ENCODE measurements around the gene ITGA3.

Gene ITGA3

DNA sequence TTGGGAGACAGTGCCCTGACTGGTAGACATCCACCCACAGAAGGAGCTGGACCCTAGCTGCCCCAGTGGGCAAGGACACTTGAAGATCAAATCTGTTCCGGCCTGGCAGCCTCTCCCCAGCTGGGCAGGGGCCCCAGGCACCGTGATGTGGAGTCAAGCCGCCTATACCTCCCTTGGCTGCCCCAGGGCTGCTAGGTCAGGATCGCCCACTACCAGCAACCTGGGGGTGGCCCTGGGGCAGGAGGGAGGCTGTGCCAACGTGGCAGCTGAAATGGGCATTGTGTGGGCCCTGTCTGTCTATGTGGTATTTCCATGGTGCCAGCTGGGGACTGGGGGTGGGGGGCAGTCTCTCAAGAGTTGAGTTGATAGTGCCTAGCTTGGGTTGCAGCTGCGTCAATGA is 40.2 kb downstream of the ITGA3 start:
- no peak for FAIRE-seq

DNA sequence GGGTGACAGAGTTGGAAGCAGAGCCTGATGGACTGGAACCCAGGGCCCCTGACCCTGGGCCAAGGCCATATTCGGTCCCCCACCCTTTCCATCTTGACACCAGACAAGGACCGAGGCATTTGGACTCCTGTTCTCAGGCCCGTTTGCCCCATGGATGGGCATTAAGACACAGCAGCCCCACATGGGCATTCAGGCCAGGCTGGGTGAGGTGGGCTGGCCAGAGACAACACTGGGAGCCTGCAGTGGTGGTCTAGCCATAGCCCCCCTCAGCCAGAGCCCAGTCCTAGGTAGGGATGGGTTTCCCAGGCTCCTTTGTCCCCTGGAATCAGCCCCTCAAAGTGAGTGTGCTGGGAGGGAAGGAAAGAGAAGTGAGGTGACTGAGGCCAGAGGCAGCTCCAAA is 40.8 kb downstream of the ITGA3 start:
- FAIRE-seq, result no peak

DNA sequence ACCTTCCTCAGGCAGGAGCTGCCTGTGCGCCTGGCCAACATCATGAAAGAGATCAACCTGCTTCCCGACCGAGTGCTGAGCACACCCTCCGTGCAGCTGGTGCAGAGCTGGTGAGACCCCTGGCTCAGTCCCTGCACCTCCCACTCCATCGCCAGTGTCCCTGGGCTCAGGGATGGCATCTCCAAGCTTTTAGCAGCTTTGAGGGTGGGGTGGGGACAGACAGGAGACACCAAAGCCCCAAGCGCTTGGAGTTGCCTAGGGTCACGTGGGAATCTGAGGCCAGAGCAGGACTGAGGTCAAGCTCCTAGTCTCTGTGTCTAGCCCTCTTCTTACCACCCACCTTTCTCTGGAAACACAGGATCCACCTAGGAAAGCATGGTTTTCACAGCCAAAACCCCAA is 41.5 kb downstream of the ITGA3 start:
- FAIRE-seq, result no peak

DNA sequence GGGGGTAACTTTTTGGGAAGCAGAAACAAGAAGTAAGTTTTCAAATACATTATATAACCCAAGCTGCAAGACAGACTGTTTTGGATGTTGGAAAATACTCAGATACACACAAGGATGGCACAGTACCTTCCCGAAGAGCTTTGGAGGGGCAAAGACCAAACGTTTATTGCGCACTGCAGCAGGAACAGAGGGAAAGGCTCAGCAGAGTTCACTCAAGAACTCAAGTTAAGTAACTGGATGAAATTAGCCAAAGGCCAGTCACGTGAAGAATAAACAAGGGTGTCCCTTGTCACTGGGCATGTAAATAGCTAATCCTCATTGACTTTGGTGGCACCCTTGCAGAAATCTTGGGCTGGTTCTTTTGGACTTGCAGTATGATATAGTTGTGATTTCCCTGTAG is 42.0 kb downstream of the ITGA3 start:
- no peak for FAIRE-seq

DNA sequence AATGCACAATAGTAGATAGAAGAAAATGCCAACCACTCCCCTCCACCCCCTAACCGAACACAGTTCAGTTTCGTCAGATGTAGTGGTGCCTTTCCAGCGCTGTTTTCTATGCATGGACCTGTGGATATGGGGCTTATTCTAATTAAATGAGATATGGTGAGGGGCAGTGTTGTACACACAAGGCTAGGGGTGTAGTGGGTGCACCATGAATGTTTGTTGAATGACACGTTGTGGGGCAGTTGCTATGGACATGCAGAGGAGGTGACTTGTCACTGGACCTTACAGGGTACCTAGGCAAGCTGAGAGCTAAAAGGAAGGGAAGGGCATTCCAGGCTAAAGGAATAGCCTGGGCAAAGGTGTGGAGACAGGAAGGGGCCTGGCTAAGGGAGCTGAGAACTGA is 42.7 kb downstream of the ITGA3 start:
- FAIRE-seq, result no peak

DNA sequence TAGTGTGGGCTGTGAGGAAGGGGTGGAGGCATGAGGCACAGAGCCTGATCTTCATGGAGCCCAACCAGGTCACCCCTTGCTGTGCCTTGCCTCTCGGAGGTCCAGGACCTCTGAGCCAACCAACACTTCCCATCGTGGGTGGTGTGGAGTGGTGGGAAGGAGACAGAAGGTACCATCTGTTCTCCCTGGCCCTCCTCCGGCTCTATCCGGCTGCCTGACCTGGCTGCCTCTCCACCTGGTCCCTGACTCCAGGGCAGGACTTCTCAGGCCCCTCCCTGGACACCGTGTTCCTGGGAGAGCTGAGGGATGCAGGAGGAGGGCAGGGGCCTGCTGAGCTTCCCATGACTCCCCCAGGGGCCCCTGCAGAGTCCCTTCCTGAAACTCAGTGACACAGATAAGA is 43.1 kb downstream of the ITGA3 start:
- no peak for FAIRE-seq

DNA sequence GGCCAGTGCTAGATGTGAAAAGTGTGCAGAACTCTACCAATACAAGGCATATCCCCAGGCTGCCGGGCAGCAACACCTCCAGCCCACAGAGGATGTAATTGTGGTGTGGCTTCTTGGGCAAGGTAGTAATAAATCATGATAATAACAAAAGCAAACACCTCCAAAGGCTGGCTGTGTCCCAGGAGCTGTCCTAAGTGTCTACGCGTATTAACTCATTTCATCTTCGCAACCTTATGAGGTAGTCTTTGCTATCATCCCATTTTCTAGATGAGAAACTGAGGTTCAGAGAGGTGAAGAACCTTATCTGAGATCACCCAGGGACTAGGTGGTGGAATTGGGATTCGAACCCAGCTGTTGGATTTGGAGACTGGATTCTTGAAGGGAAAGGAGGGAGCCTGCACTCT is 44.6 kb downstream of the ITGA3 start:
- no peak for FAIRE-seq

DNA sequence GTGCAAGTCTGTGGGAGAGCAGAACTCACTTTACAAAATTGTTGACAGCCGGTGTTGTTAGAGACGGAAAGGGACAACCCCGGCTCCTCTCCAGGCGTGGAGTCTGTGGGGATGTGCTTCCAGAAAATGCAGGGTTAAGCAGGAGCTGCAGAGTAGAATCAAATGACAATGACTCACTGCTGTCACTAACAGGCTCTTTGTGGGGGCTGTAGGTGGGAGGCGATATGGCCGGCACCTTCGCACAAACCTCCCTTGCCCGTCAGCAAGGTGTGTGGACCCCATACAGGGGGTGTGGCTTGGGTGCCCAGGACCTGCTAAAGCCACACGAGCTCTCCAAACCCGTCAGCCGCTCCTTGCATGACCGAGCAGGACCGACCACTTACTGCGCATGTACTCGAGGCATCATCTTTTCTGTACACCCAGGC is 45.0 kb downstream of the ITGA3 start:
- FAIRE-seq, result no peak

DNA sequence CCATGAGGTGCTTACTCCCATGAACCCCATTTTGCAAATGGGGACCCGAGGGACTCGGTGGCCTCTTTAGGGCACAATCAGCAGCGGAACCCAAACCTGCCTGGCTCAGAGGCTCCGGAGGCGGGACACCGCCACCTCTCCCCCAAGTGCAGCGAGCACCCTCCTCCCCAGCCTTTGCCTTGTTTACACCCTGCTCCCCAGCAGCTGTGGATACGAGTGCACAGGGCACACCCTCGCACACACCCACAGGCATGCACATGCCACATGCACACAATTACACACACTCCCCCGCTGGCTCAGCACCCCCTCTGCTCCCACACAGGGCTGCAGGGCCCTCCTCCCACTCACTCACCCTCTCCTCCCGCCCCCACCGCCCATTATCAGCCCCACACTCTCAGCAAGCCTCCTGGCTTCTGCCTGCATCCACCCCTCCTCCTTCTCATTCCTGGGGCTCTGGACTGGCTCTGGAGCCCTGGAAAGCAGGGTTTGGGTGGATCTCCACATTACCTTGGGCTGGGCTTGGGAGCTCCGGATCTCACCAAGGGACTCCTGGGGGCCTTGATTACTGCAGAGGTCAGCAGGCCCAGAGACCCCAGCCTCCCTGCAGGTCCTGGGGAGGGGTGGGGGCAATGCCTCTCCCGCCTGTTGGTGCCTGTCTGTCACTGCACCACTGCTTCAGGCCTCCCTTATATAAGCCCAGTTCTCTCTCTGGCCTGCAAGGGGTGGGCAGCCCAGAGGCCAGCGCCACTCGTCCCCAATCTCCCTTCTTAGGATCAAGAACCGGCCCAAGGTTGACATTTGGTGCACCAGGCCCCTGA is 45.6 kb downstream of the ITGA3 start:
- no peak for FAIRE-seq

DNA sequence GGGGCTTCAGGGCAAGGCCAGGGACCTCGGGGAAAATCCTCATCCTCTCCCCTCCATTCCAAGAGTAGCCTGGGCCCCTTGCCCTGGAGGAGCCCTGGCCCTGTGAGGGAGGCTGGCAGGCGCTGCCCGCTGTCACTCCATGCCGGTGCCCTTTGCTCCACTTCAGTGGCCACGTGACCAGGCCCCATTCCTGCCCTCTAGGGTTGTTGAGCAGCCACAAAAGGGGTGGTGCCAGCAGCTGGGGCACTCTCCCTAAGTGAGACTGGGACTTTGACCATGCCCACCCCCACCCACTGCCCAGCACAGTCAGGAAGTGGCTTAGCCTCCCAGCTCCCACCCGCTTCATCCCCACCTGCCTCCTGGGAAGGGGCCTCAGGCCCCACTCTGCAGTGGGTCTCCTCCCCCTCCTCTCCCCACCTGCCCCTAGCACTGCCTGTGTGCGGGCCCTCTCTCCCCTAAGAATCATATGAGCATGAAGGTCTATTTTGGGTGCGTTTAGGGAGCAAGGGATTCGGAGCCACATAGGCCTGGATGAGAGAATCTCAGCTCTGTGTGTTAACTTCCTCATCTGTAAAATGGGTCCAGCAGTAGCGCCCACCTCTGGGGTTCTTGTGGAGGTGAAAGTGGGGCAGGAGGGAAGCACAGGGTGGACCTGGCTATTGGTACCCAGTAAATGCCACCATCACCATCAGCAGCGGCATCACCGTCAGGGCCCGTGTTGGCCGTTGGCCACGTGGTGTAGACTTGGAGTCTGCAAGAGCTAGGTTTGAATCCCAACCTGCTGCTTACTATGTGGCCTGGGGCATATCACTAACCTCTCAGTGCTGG is 46.5 kb downstream of the ITGA3 start:
- no peak for FAIRE-seq

DNA sequence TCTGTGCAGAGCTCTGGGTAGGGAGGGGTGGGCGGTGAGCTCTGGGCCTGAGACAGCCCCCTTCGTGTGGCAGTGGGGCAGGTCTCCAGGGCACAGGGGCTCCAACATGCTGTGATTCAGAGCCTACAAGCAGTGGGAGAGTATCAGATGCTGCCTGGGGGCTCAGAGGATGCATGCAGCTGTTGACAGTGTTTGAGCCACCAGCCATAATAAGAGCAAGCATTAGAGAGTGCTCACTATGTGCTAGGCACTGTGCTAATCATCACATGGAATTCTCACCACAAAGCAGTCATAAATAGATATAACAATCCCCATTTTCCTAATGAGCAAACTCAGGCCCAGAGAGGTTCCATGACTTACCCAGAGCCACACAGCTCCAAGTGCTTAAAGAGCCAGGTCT is 47.3 kb downstream of the ITGA3 start:
- no peak for FAIRE-seq

DNA sequence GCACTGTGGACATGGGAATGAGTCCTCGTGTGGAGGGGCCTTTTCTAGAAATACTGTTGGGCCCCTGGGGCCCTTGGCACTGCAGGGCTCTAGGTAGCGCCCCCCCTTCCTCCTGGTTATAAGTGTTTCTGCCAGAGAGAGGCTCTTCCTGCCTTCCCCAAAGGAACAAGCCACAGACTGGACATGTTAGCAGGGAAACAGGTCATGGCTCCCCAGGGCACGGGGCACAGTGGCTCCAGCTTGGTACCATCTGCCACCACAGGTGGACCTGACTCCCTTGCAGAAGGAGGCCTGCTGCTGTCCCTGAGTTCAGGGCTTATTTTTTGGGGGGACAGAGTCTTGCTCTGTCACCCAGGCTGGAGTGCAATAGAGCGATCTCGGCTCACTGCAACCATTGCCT is 48.0 kb downstream of the ITGA3 start:
- no peak for FAIRE-seq

DNA sequence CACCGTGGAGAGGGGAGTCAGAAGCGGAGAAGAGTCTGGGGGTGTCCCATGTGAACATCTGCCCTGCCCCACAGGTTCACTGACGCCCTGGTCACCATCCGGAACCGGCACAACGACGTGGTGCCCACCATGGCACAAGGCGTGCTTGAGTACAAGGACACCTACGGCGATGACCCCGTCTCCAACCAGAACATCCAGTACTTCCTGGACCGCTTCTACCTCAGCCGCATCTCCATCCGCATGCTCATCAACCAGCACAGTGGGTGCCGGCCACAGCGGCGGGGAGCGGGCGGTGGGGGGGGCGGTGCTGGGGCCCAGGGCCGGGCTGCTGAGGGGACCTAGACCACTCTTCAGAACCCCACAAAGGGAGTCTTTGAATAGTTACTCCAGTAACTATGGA is 49.9 kb downstream of the ITGA3 start:
- FAIRE-seq, result no peak

DNA sequence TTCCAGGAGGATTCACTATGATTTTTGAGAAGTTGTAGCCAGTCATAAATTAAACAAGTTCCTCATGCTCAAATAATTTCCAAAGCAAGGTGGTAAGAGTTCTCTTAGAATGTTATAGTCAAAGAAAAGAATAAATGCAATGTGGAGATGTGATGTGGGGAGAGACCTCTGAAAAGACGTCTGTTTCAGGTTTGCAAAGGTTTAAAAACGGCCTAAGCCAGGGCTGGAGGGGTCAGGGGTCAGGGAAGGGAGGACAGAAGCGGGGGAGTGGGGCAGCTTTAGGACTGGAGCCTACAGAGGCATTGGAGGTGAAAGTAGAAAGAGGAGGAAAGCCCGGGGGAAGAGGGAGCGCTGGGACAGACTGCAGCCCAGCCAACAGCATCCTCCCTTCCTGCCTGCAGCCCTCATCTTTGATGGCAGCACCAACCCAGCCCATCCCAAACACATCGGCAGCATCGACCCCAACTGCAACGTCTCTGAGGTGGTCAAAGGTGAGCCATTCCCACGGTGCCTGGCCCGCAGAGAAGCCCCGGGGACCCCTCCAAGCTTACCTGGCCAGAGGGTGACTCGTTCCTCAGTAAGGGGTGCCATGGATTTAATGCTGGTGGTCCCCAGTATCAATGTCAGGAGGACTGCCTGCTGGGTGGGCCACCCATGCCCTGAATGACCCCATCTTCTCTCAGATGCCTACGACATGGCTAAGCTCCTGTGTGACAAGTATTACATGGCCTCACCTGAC is 50.7 kb downstream of the ITGA3 start:
- no peak for FAIRE-seq

DNA sequence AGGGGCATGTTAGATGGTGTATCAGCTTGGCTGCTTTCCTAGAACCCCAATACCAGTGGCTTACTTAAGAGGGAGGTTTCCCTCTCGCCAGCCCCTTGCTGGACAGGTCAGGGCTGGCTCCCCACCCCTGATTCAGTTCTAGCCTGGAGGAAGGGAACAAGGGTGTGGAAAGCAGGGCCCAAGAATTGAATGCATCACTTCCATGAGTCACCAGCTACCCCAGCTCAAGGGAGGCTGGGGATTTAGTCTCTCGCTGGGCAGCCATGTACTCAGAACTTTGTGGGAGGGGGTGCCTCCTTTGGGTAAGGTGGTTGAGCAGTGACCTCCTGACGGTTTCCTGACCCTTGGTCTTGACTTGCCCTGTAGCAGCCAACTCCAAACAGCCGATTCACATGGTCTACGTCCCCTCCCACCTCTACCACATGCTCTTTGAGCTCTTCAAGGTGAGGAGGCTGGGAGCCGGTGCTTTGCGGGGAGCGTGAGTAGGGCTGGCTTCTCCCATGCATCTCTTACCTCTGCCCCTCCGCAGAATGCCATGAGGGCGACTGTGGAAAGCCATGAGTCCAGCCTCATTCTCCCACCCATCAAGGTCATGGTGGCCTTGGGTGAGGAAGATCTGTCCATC is 52.0 kb downstream of the ITGA3 start:
- FAIRE-seq, result no peak

DNA sequence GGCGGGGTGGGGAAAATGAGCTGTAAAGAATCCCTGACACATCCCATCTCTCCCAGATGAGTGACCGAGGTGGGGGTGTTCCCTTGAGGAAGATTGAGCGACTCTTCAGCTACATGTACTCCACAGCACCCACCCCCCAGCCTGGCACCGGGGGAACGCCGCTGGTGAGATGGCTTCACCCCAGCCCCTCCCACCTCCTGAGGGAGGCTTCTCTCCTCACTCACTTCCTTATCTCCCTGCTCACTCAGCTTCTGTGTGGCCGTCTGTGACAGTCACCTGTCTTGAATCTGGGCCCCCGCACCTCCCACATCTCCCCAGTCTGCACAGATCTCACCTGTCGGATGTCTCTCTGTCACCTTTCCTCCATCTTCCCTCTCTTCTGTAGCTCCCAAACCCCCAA is 52.6 kb downstream of the ITGA3 start:
- no peak for FAIRE-seq

DNA sequence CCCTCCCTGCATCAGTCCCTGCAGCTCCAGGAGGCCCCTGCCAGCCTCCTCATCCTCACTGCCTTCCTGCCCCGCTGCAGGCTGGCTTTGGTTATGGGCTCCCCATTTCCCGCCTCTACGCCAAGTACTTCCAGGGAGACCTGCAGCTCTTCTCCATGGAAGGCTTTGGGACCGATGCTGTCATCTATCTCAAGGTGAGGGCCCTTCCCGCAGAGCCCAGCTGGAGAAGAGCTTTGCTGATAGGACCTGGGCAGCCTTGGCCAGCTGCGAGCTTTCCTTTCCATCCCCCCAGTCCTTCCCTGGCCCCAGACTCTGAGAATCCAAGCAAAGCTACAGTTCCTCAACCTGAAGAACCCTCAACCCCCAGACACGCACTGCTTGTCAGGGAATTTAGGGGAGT is 53.3 kb downstream of the ITGA3 start:
- FAIRE-seq, result no peak

DNA sequence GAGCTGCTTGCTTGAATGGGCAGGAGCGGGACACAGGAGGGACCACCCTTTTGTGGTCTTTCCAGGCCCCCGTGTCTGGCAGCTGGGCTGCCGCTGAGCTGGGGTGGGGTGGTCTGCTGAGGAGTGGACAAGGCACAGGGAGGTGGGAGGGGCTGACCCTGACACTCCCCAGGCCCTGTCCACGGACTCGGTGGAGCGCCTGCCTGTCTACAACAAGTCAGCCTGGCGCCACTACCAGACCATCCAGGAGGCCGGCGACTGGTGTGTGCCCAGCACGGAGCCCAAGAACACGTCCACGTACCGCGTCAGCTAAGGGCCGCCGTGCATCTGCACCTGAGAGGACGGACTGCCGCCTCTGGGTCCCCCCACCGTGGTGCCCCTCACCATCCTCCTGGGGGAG is 53.9 kb downstream of the ITGA3 start:
- FAIRE-seq, result no peak

DNA sequence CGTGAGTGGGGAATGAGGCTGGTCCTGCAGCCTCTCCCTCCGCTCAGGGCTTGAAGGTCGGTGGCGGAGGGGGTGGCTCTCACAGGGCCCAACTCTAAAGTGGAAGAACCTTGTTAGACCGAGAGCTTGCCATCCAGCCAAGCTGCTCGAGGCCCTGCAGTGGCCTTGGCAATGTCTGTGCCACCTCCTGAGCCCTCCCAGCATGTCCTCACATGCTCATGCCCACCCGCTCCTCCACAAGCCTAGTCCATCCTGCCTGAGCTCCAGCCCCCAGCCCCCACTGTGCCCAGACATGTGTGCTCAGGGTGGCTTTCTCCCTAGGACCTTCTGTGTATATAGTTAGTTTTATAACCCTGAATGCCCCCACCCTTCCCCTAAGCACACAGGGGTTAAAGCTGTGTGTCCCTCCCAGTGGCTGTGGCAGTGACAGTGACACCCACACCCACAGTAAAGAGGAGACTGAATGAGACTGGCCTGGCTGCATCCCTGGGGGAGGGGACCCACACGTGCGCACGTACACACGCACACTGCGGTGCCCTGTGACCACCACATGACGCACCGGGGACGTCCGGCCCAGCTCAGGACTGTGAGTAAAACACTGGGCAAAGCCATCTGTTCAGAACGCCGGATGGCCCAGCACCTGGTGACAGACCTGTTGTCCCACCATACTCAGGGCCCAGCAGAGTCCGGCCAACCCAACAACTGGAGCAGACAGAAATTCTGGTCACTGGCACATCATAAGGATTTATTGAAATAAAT is 54.9 kb downstream of the ITGA3 start:
- no peak for FAIRE-seq

DNA sequence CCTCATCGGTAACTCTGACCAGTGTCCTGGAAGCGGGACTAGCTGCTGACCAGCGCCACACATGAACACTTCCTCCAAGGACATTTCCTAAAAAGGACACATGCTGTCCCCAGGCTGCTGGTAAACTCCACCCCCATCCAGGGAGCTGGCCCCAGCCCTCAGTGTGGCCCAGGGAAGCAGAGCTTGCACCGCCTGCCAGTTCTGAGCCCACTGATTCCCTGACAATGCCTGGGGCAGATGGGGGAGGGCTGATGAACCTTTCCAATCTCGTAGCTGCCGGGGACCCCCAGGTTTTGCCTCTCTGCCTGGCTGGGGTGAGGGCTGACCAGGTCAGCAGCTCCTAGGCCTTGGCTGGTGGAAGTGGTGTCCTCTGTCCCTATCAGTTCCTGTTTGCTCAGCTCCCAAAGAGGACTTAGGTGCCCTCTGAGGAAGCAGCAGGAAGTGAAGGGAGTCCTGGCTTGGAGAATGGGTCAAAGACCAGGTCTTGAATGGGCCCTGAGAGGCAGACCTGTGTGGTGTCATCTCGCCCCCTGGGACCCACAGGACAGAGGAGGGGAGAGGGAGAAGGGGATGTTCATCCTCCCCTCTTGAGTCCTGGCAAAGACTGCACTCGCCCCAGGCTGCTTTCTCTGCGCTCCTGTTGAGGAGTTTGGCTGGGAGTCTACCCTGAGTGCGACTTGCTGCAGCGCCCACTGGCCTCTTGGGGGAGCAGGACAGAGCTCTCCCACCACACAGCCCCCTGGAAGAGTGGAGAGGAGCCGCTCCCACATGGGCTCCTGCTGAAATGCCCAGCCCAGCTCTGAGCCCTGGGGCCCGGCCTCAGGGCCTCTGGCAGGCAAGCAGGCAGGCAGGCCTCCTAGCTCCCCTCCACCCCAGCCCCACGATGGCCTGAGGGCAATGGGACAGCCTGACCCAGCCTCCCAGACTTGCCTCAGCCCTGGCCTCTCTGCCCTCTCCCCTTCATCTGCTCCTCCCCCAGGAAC is 56.1 kb downstream of the ITGA3 start:
- no peak for FAIRE-seq

DNA sequence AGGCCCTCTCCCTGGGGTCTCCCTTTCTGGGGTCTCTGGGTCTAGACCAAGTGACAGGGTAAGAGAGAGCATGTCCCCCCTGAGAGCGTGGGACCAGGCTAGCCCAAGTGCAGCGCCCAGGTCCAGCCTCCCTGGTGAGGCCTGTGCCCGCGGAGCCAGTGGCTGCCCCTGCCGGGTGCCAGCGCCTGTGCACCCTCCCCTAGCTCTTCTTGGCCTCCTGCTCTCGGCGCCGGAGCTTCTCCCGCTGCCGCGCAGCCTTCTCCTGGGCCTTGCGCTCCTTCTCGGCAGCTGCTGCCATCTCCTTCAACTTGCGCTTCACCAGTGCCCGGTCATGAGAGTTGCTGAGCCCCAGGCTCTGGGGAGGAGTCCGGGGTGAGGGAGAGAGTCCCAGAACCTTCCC is 56.8 kb downstream of the ITGA3 start:
- no peak for FAIRE-seq

Measured in colon (tissue), 2 donors.